ENCODE results near the gene YBEY.

The YBEY gene

GRCh38 chr21:46264046-46264689 lies 22.0 kb upstream of the YBEY start:
- DNase-seq (ENCODE audit: low read depth in 2 of 2) = no peak
- TF ChIP-seq, protein P1, sequence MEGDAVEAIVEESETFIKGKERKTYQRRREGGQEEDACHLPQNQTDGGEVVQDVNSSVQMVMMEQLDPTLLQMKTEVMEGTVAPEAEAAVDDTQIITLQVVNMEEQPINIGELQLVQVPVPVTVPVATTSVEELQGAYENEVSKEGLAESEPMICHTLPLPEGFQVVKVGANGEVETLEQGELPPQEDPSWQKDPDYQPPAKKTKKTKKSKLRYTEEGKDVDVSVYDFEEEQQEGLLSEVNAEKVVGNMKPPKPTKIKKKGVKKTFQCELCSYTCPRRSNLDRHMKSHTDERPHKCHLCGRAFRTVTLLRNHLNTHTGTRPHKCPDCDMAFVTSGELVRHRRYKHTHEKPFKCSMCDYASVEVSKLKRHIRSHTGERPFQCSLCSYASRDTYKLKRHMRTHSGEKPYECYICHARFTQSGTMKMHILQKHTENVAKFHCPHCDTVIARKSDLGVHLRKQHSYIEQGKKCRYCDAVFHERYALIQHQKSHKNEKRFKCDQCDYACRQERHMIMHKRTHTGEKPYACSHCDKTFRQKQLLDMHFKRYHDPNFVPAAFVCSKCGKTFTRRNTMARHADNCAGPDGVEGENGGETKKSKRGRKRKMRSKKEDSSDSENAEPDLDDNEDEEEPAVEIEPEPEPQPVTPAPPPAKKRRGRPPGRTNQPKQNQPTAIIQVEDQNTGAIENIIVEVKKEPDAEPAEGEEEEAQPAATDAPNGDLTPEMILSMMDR (IDR thresholded peaks at IDR 0.05; ENCODE audit: low read depth, low read length) = no peak
- H3K4me3 ChIP-seq (replicated peaks in 1 of 2; ENCODE audit: low read depth in 2 of 2, low read length in 2 of 2) = no peak overlapping the region

- TF ChIP-seq, protein P1 (IDR thresholded peaks at IDR 0.05; ENCODE audit: low read depth, low read length) = no peak
- no peak for DNase-seq (ENCODE audit: low read depth in 2 of 2)
- H3K4me3 ChIP-seq (replicated peaks in 1 of 2; ENCODE audit: low read depth in 2 of 2, low read length in 2 of 2) = no peak overlapping the region
Observed at GRCh38 chr21:46264690-46265144, 21.4 kb upstream of the YBEY start.

- DNase-seq (ENCODE audit: low read depth in 2 of 2) = no peak
- H3K4me3 ChIP-seq (replicated peaks in 1 of 2; ENCODE audit: low read depth in 2 of 2, low read length in 2 of 2) = no peak overlapping the region
- TF ChIP-seq, protein P1 (IDR thresholded peaks at IDR 0.05; ENCODE audit: low read depth, low read length) = no peak
Observed at GRCh38 chr21:46265736-46266525, 20.2 kb upstream of the YBEY start.

GRCh38 chr21:46266946-46267345 lies 19.2 kb upstream of the YBEY start:
- H3K4me3 ChIP-seq (replicated peaks in 1 of 2; ENCODE audit: low read depth in 2 of 2, low read length in 2 of 2) = no peak overlapping the region
- DNase-seq (ENCODE audit: low read depth in 2 of 2) = no peak
- TF ChIP-seq, protein P1 (IDR thresholded peaks at IDR 0.05; ENCODE audit: low read depth, low read length) = no peak

DNA sequence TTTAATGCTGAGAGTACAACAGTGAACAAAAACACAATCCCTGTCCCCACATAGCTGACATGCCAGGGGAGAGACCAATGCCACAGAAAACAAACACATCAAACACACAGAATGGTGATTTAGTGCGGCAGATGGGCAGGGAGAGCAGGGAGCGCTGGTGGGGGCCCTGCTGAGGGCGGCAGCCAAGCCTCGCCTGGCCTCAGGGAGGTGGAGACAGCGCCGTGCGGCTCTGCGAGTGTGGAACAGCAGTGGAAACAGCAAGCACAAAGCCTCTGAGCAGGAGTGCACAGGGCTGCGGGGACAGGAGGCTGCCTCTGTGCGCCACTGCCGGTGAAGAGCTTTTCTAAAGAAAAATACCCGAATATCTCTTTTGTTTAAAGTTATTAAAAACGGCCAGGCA lies 17.8 kb upstream of the YBEY start:
- TF ChIP-seq, protein P1 (IDR thresholded peaks at IDR 0.05; ENCODE audit: low read depth, low read length) = no peak
- no peak overlapping the region for H3K4me3 ChIP-seq (replicated peaks in 1 of 2; ENCODE audit: low read depth in 2 of 2, low read length in 2 of 2)
- DNase-seq (ENCODE audit: low read depth in 2 of 2) = no peak

- TF ChIP-seq, protein P1 (IDR thresholded peaks at IDR 0.05; ENCODE audit: low read depth, low read length) = no peak
- H3K4me3 ChIP-seq (replicated peaks in 1 of 2; ENCODE audit: low read depth in 2 of 2, low read length in 2 of 2) = no peak overlapping the region
- no peak for DNase-seq (ENCODE audit: low read depth in 2 of 2)
Observed at GRCh38 chr21:46269466-46269865, 16.7 kb upstream of the YBEY start.
